ENCODE measurements around the gene LENEP. TPM values are rescaled to one million over a fixed set of nuclear protein-coding genes. Genes with fewer than 3 reads are reported as not detected.
A peak's percentile ranks its signal among the peaks of the same experiment; 100 is the strongest.

The LENEP gene
- total and polyA plus RNA-seq, 8 donors: 0.29 TPM; not detected in 7

GRCh38 chr1:155042789-155043188 lies 49.4 kb downstream of the LENEP start:
- FAIRE-seq (no peak), ATAC-seq (no peak), DNase-seq (no peak)
- Histone ChIP-seq H3K36me3 (no peaks in the 10 kb centered on the region), H3K4me1 (peaks cover 0 to 7% (median 0%) of the 10 kb centered on the region in 3 donors), H3K27me3 (no peaks in the 10 kb centered on the region), H3K27ac (no peak overlapping the region), H3K9me3 (no peaks in the 10 kb centered on the region), H3K4me3 (no peak overlapping the region)
- 70 to 76% methylated on average over 4 to 5 of the region's 5 CpGs for WGBS, 2 donors
- intact Hi-C loops (cut with DNase I): loop anchor here in 1 of 3 donors (5.0 kb wide), 1 partner anchor 40 kb away; no protein-coding TSS in a partner anchor
- TF ChIP-seq, protein P1, sequence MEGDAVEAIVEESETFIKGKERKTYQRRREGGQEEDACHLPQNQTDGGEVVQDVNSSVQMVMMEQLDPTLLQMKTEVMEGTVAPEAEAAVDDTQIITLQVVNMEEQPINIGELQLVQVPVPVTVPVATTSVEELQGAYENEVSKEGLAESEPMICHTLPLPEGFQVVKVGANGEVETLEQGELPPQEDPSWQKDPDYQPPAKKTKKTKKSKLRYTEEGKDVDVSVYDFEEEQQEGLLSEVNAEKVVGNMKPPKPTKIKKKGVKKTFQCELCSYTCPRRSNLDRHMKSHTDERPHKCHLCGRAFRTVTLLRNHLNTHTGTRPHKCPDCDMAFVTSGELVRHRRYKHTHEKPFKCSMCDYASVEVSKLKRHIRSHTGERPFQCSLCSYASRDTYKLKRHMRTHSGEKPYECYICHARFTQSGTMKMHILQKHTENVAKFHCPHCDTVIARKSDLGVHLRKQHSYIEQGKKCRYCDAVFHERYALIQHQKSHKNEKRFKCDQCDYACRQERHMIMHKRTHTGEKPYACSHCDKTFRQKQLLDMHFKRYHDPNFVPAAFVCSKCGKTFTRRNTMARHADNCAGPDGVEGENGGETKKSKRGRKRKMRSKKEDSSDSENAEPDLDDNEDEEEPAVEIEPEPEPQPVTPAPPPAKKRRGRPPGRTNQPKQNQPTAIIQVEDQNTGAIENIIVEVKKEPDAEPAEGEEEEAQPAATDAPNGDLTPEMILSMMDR (IDR thresholded peaks at IDR 0.05): no peak

- 61 to 70% methylated on average over 11 to 12 of the region's 12 CpGs for WGBS, 2 donors
- DNase-seq (peak in 1 of 6 donors; percentile 72), ATAC-seq (no peak), FAIRE-seq (no peak)
- no peak overlapping the region for H3K27ac ChIP-seq
- no peaks in the 10 kb centered on the region for H3K36me3 ChIP-seq
- H3K9me3 ChIP-seq: no peaks in the 10 kb centered on the region
- TF ChIP-seq, protein P1 (IDR thresholded peaks at IDR 0.05): no peak
- intact Hi-C loops (cut with DNase I): loop anchor here in 1 of 3 donors (5.0 kb wide), 1 partner anchor 39 kb away; no protein-coding TSS in a partner anchor
- H3K27me3 ChIP-seq: no peaks in the 10 kb centered on the region
- H3K4me1 ChIP-seq: peaks cover 0 to 7% (median 0%) of the 10 kb centered on the region in 3 donors
- no peak overlapping the region for H3K4me3 ChIP-seq
Measured at GRCh38 chr1:155043301-155043702, 49.9 kb downstream of the LENEP start.

- TF ChIP-seq, protein P1 (IDR thresholded peaks at IDR 0.05): no peak
- ATAC-seq (no peak), FAIRE-seq (no peak), DNase-seq (peak in 1 of 6 donors; percentile 26)
- Histone ChIP-seq H3K27ac (no peak overlapping the region), H3K4me3 (no peak overlapping the region), H3K9me3 (no peaks in the 10 kb centered on the region), H3K4me1 (peaks cover 0 to 7% (median 0%) of the 10 kb centered on the region in 3 donors), H3K27me3 (no peaks in the 10 kb centered on the region), H3K36me3 (no peaks in the 10 kb centered on the region)
- intact Hi-C loops (cut with DNase I): loop anchor here in 1 of 3 donors (5.0 kb wide), 1 partner anchor 39 kb away; no protein-coding TSS in a partner anchor
- WGBS, 2 donors: 66 to 75% methylated on average over 3 of the region's 3 CpGs
Measured at GRCh38 chr1:155043793-155044192, 50.4 kb downstream of the LENEP start.

Small RNA genes lying within 50 kb of the gene (microRNA-seq; reads per million reads assigned to microRNA genes)
- gene MIR4258: 0 to 0.29 reads per million in 2 donors

Other genes starting within 250 kb of the LENEP start
- 1 to 10 TPM in 1 of 6 donors, under 1 TPM in 5; 0.23 to 1.0 (median 0.36) TPM for gene KCNN3, start 123.3 kb upstream of the LENEP start, total RNA-seq
- under 1 TPM; 0.11 to 0.35 TPM for gene KCNN3, start 123.3 kb upstream of the LENEP start, polyA plus RNA-seq
- gene PMVK, start 56.9 kb upstream of the LENEP start, total RNA-seq: 10 to 100 TPM; 12.4 to 23.3 (median 16.8) TPM
- gene PMVK, start 56.9 kb upstream of the LENEP start, polyA plus RNA-seq: 10 to 100 TPM; 15.9 to 32.4 TPM
- 10 to 100 TPM; 15.6 to 53.1 (median 24.9) TPM for gene PBXIP1, start 37.5 kb upstream of the LENEP start, total RNA-seq
- gene PBXIP1, start 37.5 kb upstream of the LENEP start, polyA plus RNA-seq: 10 to 100 TPM; 29.5 to 45.4 TPM
- gene PYGO2, start 31.8 kb upstream of the LENEP start, total RNA-seq: 10 to 100 TPM in 3 of 6 donors, 1 to 10 TPM in 3; 8.1 to 18.3 (median 9.9) TPM
- 10 to 100 TPM; 13.3 to 19.5 TPM for gene PYGO2, start 31.8 kb upstream of the LENEP start, polyA plus RNA-seq
- gene SHC1, start 22.8 kb upstream of the LENEP start, total RNA-seq: 10 to 100 TPM; 32.3 to 53.4 (median 40.7) TPM
- gene SHC1, start 22.8 kb upstream of the LENEP start, polyA plus RNA-seq: 10 to 100 TPM; 37.4 to 47.6 TPM
- gene CKS1B, start 18.9 kb upstream of the LENEP start, total RNA-seq: 10 to 100 TPM in 3 of 6 donors, 1 to 10 TPM in 3; 6.7 to 12.0 (median 10.2) TPM
- gene CKS1B, start 18.9 kb upstream of the LENEP start, polyA plus RNA-seq: 10 to 100 TPM in 1 of 2 donors, 1 to 10 TPM in 1; 6.7 to 19.5 TPM
- gene FLAD1, start 10.2 kb upstream of the LENEP start, total RNA-seq: 10 to 100 TPM in 4 of 6 donors, 1 to 10 TPM in 2; 8.3 to 14.1 (median 11.9) TPM
- 10 to 100 TPM; 22.6 to 28.6 TPM for gene FLAD1, start 10.2 kb upstream of the LENEP start, polyA plus RNA-seq
- 10 to 100 TPM; 24.5 to 38.4 (median 37.2) TPM for gene ZBTB7B, start 9.2 kb downstream of the LENEP start, total RNA-seq
- gene ZBTB7B, start 9.2 kb downstream of the LENEP start, polyA plus RNA-seq: 10 to 100 TPM; 19.8 to 31.8 TPM
- under 1 TPM; 0.12 to 0.94 (median 0.22) TPM for gene DCST2, start 40.2 kb downstream of the LENEP start, total RNA-seq
- 1 to 10 TPM; 3.9 to 5.1 TPM for gene DCST2, start 40.2 kb downstream of the LENEP start, polyA plus RNA-seq
- gene DCST1, start 40.2 kb downstream of the LENEP start, total RNA-seq: under 1 TPM in 1 of 6 donors, not detected in 5; 0.14 TPM
- gene DCST1, start 40.2 kb downstream of the LENEP start, polyA plus RNA-seq: not detected
- 10 to 100 TPM; 23.7 to 37.6 (median 33.2) TPM for gene ADAM15, start 57.7 kb downstream of the LENEP start, total RNA-seq
- gene ADAM15, start 57.7 kb downstream of the LENEP start, polyA plus RNA-seq: 100 to 1,000 TPM; 114 to 125 TPM
- gene EFNA4, start 70.2 kb downstream of the LENEP start, total RNA-seq: 1 to 10 TPM; 2.1 to 5.6 (median 3.1) TPM
- 1 to 10 TPM; 6.0 to 6.2 TPM for gene EFNA4, start 70.2 kb downstream of the LENEP start, polyA plus RNA-seq
- gene EFNA3, start 85.3 kb downstream of the LENEP start, total RNA-seq: 1 to 10 TPM in 2 of 6 donors, under 1 TPM in 4; 0.52 to 1.2 (median 0.70) TPM
- gene EFNA3, start 85.3 kb downstream of the LENEP start, polyA plus RNA-seq: under 1 TPM; 0.72 to 0.99 TPM
- 10 to 100 TPM; 19.5 to 45.9 (median 30.4) TPM for gene EFNA1, start 134.3 kb downstream of the LENEP start, total RNA-seq
- 10 to 100 TPM; 47.9 to 91.7 TPM for gene EFNA1, start 134.3 kb downstream of the LENEP start, polyA plus RNA-seq
- gene SLC50A1, start 142.3 kb downstream of the LENEP start, total RNA-seq: 10 to 100 TPM; 18.7 to 33.3 (median 26.2) TPM
- gene SLC50A1, start 142.3 kb downstream of the LENEP start, polyA plus RNA-seq: 10 to 100 TPM; 32.8 to 33.0 TPM
- 10 to 100 TPM; 39.4 to 46.5 (median 42.3) TPM for gene DPM3, start 146.9 kb downstream of the LENEP start, total RNA-seq
- 100 to 1,000 TPM; 211 to 227 TPM for gene DPM3, start 146.9 kb downstream of the LENEP start, polyA plus RNA-seq
- gene KRTCAP2, start 179.7 kb downstream of the LENEP start, total RNA-seq: 100 to 1,000 TPM in 4 of 6 donors, 10 to 100 TPM in 2; 91.8 to 119 (median 102) TPM
- gene KRTCAP2, start 179.7 kb downstream of the LENEP start, polyA plus RNA-seq: 100 to 1,000 TPM; 182 to 238 TPM
- gene TRIM46, start 180.3 kb downstream of the LENEP start, total RNA-seq: under 1 TPM; 0.19 to 0.59 (median 0.33) TPM
- 1 to 10 TPM; 1.2 to 4.1 TPM for gene TRIM46, start 180.3 kb downstream of the LENEP start, polyA plus RNA-seq
- gene THBS3, start 214.3 kb downstream of the LENEP start, total RNA-seq: 10 to 100 TPM in 5 of 6 donors, 1 to 10 TPM in 1; 9.9 to 31.1 (median 14.6) TPM
- gene THBS3, start 214.3 kb downstream of the LENEP start, polyA plus RNA-seq: 10 to 100 TPM; 69.1 to 78.6 TPM
- gene MTX1, start 215.1 kb downstream of the LENEP start, total RNA-seq: 10 to 100 TPM; 10.7 to 18.4 (median 15.7) TPM
- gene MTX1, start 215.1 kb downstream of the LENEP start, polyA plus RNA-seq: 10 to 100 TPM; 34.3 to 36.8 TPM

Measured in pancreas (tissue), 10 donors.